Measurements from ENCODE around the gene NELFE.
"Not testable (repeated sequence)": the region's sequence is repeated elsewhere in the genome, so short reads cannot be mapped to it uniquely, and the experiment has no call there.

NELFE gene

GRCh38 chr6:31980998-31981397 lies 22.2 kb upstream of the NELFE start:
- H3K36me3 Mint-ChIP-seq (ENCODE audit: low read depth): peaks cover 20% of the 10 kb centered on the region
- H3K4me3 Mint-ChIP-seq; H3K27me3 Mint-ChIP-seq (ENCODE audit: low read depth, poor library complexity); H3K27ac Mint-ChIP-seq; H3K4me1 Mint-ChIP-seq; DNase-seq: not testable (repeated sequence)
- H3K9me3 Mint-ChIP-seq: peaks cover 14% of the 10 kb centered on the region

- Mint-ChIP-seq H3K36me3 (ENCODE audit: low read depth) (peaks cover 24% of the 10 kb centered on the region), H3K9me3 (peaks cover 17% of the 10 kb centered on the region)
- H3K27me3 Mint-ChIP-seq (ENCODE audit: low read depth, poor library complexity); DNase-seq; H3K4me3 Mint-ChIP-seq; H3K4me1 Mint-ChIP-seq; H3K27ac Mint-ChIP-seq: not testable (repeated sequence)
Measured at GRCh38 chr6:31980195-31980876, 21.6 kb upstream of the NELFE start.

- DNase-seq: no peak
- Mint-ChIP-seq H3K4me3 (no peak overlapping the region), H3K36me3 (ENCODE audit: low read depth) (peaks cover 34% of the 10 kb centered on the region), H3K4me1 (no peaks in the 10 kb centered on the region), H3K27ac (no peak overlapping the region), H3K27me3 (ENCODE audit: low read depth, poor library complexity) (peaks cover 2% of the 10 kb centered on the region), H3K9me3 (peaks cover 27% of the 10 kb centered on the region)
- TF ChIP-seq CTCF (IDR thresholded peaks at IDR 0.05): no peak
Measured at GRCh38 chr6:31979238-31979898, 20.6 kb upstream of the NELFE start.

- peaks cover 2% of the 10 kb centered on the region for H3K27me3 Mint-ChIP-seq (ENCODE audit: low read depth, poor library complexity)
- H3K36me3 Mint-ChIP-seq (ENCODE audit: low read depth): peaks cover 39% of the 10 kb centered on the region
- peaks cover 32% of the 10 kb centered on the region for H3K9me3 Mint-ChIP-seq
- TF ChIP-seq CTCF (IDR thresholded peaks at IDR 0.05): no peak
- H3K27ac Mint-ChIP-seq: no peak overlapping the region
- DNase-seq: no peak
- no peak overlapping the region for H3K4me3 Mint-ChIP-seq
- peaks cover under 1% of the 10 kb centered on the region for H3K4me1 Mint-ChIP-seq
Measured at GRCh38 chr6:31978831-31979230, 20.1 kb upstream of the NELFE start.

- peaks cover 10% of the 10 kb centered on the region for H3K4me1 Mint-ChIP-seq
- peaks cover 49% of the 10 kb centered on the region for H3K36me3 Mint-ChIP-seq (ENCODE audit: low read depth)
- no peak for TF ChIP-seq CTCF (IDR thresholded peaks at IDR 0.05)
- peaks cover 2% of the 10 kb centered on the region for H3K27me3 Mint-ChIP-seq (ENCODE audit: low read depth, poor library complexity)
- peaks cover 32% of the 10 kb centered on the region for H3K9me3 Mint-ChIP-seq
- DNase-seq: no peak
- H3K4me3 Mint-ChIP-seq: no peak overlapping the region
- no peak overlapping the region for H3K27ac Mint-ChIP-seq
Measured at GRCh38 chr6:31977816-31978431, 19.2 kb upstream of the NELFE start.

- Mint-ChIP-seq H3K4me1 (peaks cover 23% of the 10 kb centered on the region), H3K9me3 (peaks cover 32% of the 10 kb centered on the region), H3K36me3 (ENCODE audit: low read depth) (peaks cover 51% of the 10 kb centered on the region)
- not testable (repeated sequence) for H3K27me3 Mint-ChIP-seq (ENCODE audit: low read depth, poor library complexity); H3K27ac Mint-ChIP-seq; H3K4me3 Mint-ChIP-seq; DNase-seq
Measured at GRCh38 chr6:31976065-31976464, 17.3 kb upstream of the NELFE start.

GRCh38 chr6:31972709-31973350 lies 14.1 kb upstream of the NELFE start:
- peak overlapping the region; percentile 91 for H3K4me3 Mint-ChIP-seq
- no peak for DNase-seq
- H3K27me3 Mint-ChIP-seq (ENCODE audit: low read depth, poor library complexity): peaks cover 2% of the 10 kb centered on the region
- peaks cover 46% of the 10 kb centered on the region for H3K36me3 Mint-ChIP-seq (ENCODE audit: low read depth)
- H3K27ac Mint-ChIP-seq: peak overlapping the region; percentile 100
- H3K9me3 Mint-ChIP-seq: peaks cover 29% of the 10 kb centered on the region
- TF ChIP-seq CTCF (IDR thresholded peaks at IDR 0.05): no peak
- peaks cover 35% of the 10 kb centered on the region for H3K4me1 Mint-ChIP-seq
